A549 (cell line): ENCODE data around the gene HRK. TPM values are rescaled to one million over a fixed set of nuclear protein-coding genes. Genes with fewer than 3 reads are reported as not detected.

ENCODE experiments used
- ATAC-seq, 2 experiments: fragments of 200-7000 bp in 1 of 2; fragments of >200 bp in 1 of 2; cut with Nextera tagmentation in 1 of 2; cut with Tn5 transposase in 1 of 2; 3 replicates each; pipeline versions ENCODE4 v1.8.0 to v1.9.1; 2018 to 2020; ENCODE audit warnings: mild to moderate bottlenecking in 1 of 2, moderate library complexity in 1 of 2
- CTCF ChIA-PET: fragments of 300-600 bp; sonication (Branson Sonifier 250); formaldehyde crosslinking; extraction: SDS; loops from one replicate; lab custom pipeline; 2021; ENCODE audit warnings: antibody characterized with exemption, inconsistent platforms; lab: Yijun Ruan, JAX
- POLR2A ChIA-PET: fragments of 350-600 bp; formaldehyde crosslinking; extraction: SDS; loops from one replicate; lab custom pipeline; 2021; ENCODE audit warnings: antibody characterized with exemption, inconsistent platforms; lab: Yijun Ruan, JAX
- DNase-seq, 2 experiments: peaks; one replicate each; pipeline versions ENCODE4 v3.0.0 to v3.0.0-alpha.2; 2011 to 2016; ENCODE audit warnings: low read depth in 1 of 2, low spot score in 1 of 2
- FAIRE-seq: peaks from 2 replicates; lab custom pipeline; 2011; peaks lifted over from hg19 to GRCh38; lab: Jason Lieb, UNC
- H3K27ac ChIP-seq, 2 experiments: fragments of >200 bp; sonication (Bioruptor Twin); formaldehyde crosslinking; 3 replicates each; pipeline ENCODE4 v1.5.1; 2016 to 2017
- H3K4me1 ChIP-seq: fragments of >200 bp; sonication (Bioruptor Twin); formaldehyde crosslinking; 3 replicates; pipeline ENCODE4 v1.6.1; 2016
- H3K4me2 ChIP-seq: fragments of >200 bp; sonication (Bioruptor Twin); formaldehyde crosslinking; 3 replicates; pipeline ENCODE4 v1.6.1; 2016
- H3K4me3 ChIP-seq: fragments of >200 bp; sonication (Bioruptor Twin); formaldehyde crosslinking; 3 replicates; pipeline ENCODE4 v1.5.1; 2016
- H3K9me3 ChIP-seq: fragments of >200 bp; sonication (Bioruptor Twin); formaldehyde crosslinking; 3 replicates; pipeline ENCODE4 v1.6.1; 2016
- ATOH8 ChIP-seq: fragments of 250-450 bp; sonication (Bioruptor Pico); IDR thresholded peaks from 2 replicates; pipeline ENCODE4 v1.5.0; 2020; ENCODE audit warnings: low read depth, mild to moderate bottlenecking, moderate library complexity
- BHLHE40 ChIP-seq: IDR thresholded peaks from 2 replicates; pipeline ENCODE4 v1.6.1; 2012; ENCODE audit warnings: low read depth, low read length, inconsistent platforms
- EHMT2 ChIP-seq: fragments of 200-600 bp; sonication (generic); IDR thresholded peaks from 2 replicates; pipeline ENCODE4 v1.6.1; 2016; ENCODE audit warnings: antibody characterized with exemption, low read depth, mild to moderate bottlenecking, moderate library complexity
- FOSB ChIP-seq: fragments of 250-450 bp; sonication (Bioruptor Pico); IDR thresholded peaks from 2 replicates; pipeline ENCODE4 v1.5.0; 2020; ENCODE audit warnings: mild to moderate bottlenecking, moderate library complexity
- FOSL2 ChIP-seq, 2 experiments: fragments of 450-650 bp in 1 of 2; fragments of >200 bp in 1 of 2; sonication (Bioruptor Twin) in 1 of 2; formaldehyde crosslinking; IDR thresholded peaks; 2 replicates each; pipeline versions ENCODE4 v1.5.0 to v1.6.1; 2016 to 2020; ENCODE audit warnings: mild to moderate bottlenecking in 1 of 2, moderate library complexity in 1 of 2
- HDAC2 ChIP-seq: fragments of 200-600 bp; sonication (generic); IDR thresholded peaks from 2 replicates; pipeline ENCODE4 v1.6.1; 2016
- HES2 ChIP-seq: fragments of >200 bp; sonication (Bioruptor Twin); formaldehyde crosslinking; IDR thresholded peaks from 2 replicates; pipeline ENCODE4 v1.6.1; 2016
- HEYL ChIP-seq: fragments of 250-450 bp; sonication (Bioruptor Pico); IDR thresholded peaks from 2 replicates; pipeline ENCODE4 v1.8.0; 2021; ENCODE audit warnings: mild to moderate bottlenecking, moderate library complexity
- HOXA7 ChIP-seq: fragments of 250-450 bp; sonication (Bioruptor Pico); IDR thresholded peaks from 2 replicates; pipeline ENCODE4 v1.5.0; 2020; ENCODE audit warnings: mild to moderate bottlenecking, moderate library complexity
- HOXB5 ChIP-seq: fragments of 250-450 bp; sonication (Bioruptor Pico); IDR thresholded peaks from 2 replicates; pipeline ENCODE4 v1.5.0; 2020; ENCODE audit warnings: mild to moderate bottlenecking, moderate library complexity
- KDM1A ChIP-seq: fragments of 200-600 bp; sonication (generic); IDR thresholded peaks from 2 replicates; pipeline ENCODE4 v1.6.1; 2016; ENCODE audit warnings: low read depth, mild to moderate bottlenecking
- MAX ChIP-seq: IDR thresholded peaks from 2 replicates; pipeline ENCODE4 v1.6.1; 2012
- MYC ChIP-seq: IDR thresholded peaks from 2 replicates; pipeline ENCODE4 v1.6.1; 2012; ENCODE audit warnings: mild to moderate bottlenecking, inconsistent platforms, low read length, improper control_type of control experiment, borderline replicate concordance
- PBX3 ChIP-seq: IDR thresholded peaks from 2 replicates; pipeline ENCODE4 v1.6.1; 2012
- PHF8 ChIP-seq: fragments of 200-600 bp; sonication (generic); IDR thresholded peaks from 2 replicates; pipeline ENCODE4 v1.6.1; 2016; ENCODE audit warnings: low read depth, mild to moderate bottlenecking, antibody characterized with exemption, moderate library complexity, borderline replicate concordance
- POLR2AphosphoS2 ChIP-seq: conservative IDR thresholded peaks from 2 replicates; pipeline ENCODE4 v1.6.1; 2012; ENCODE audit warnings: low read length, improper control_type of control experiment, inconsistent platforms
- REST ChIP-seq: fragments of 200-600 bp; sonication (generic); IDR thresholded peaks from 2 replicates; pipeline ENCODE4 v1.6.1; 2016; ENCODE audit warnings: antibody characterized with exemption, mild to moderate bottlenecking, moderate library complexity
- RNF2 ChIP-seq: fragments of 200-600 bp; sonication (generic); IDR thresholded peaks from 2 replicates; pipeline ENCODE4 v1.6.1; 2016; ENCODE audit warnings: low read depth, mild to moderate bottlenecking, antibody characterized with exemption, moderate library complexity, borderline replicate concordance
- SMC3 ChIP-seq: fragments of >200 bp; sonication (Bioruptor Twin); formaldehyde crosslinking; IDR thresholded peaks from 3 replicates; pipeline ENCODE4 v1.6.1; 2018; ENCODE audit warnings: inconsistent platforms
- TFCP2L1 ChIP-seq: fragments of 250-450 bp; sonication (Bioruptor Pico); IDR thresholded peaks from 2 replicates; pipeline ENCODE4 v1.5.0; 2021; ENCODE audit warnings: mild to moderate bottlenecking
- TP53 ChIP-seq: fragments of 250-450 bp; sonication (Bioruptor Pico); IDR thresholded peaks from 2 replicates; pipeline ENCODE4 v1.5.0; 2021; ENCODE audit warnings: mild to moderate bottlenecking, moderate library complexity
- USF2 ChIP-seq: fragments of 450-650 bp; IDR thresholded peaks from 2 replicates; pipeline ENCODE4 v1.6.1; 2014; ENCODE audit warnings: antibody characterized with exemption
- ZNF302 ChIP-seq: fragments of 250-450 bp; sonication (Bioruptor Pico); IDR thresholded peaks from 2 replicates; pipeline ENCODE4 v1.9.0; 2021; ENCODE audit warnings: inconsistent platforms, mild to moderate bottlenecking, moderate library complexity
- WGBS: methylation state at CpG from one replicate; pipeline ENCODE4 v1.1.6; 2017; ENCODE audit errors: missing lambda C conversion rate; 5-methylcytosine and 5-hydroxymethylcytosine counted together
- polyA minus RNA-seq: library from RNA; depleted of rRNA, polyadenylated mRNA; stranded (reverse); fragments of >200 nt; gene quantifications from 2 replicates; pipeline ENCODE4 v1.2.3, GENCODE V29; 2011; rRNA and poly(A)+ RNA removed
- polyA plus RNA-seq, 4 experiments: library from polyadenylated mRNA; depleted of rRNA in 3 of 4; stranded (reverse); fragments of >200 nt; fragmentation: RNase III in 1 of 4; extraction: RNeasy Plus Mini Kit Qiagen cat#74134 plus additional on column Dnase treatment in 1 of 4; gene quantifications; 2 replicates in 3 of 4; 3 replicates in 1 of 4; pipeline ENCODE4 v1.2.3, GENCODE V29; 2011 to 2017

HRK gene
- 0.34 and 0.40 TPM in 2 replicates for polyA plus RNA-seq (2011; rRNA removed)
- polyA plus RNA-seq (2012; cell fraction: cytosol; rRNA removed), result 0.09 and 0.12 TPM in 2 replicates
- 0.08 and 0.17 TPM in 2 replicates for polyA plus RNA-seq (2012; cell fraction: nucleus; rRNA removed)
- polyA plus RNA-seq (2017; fragmentation: RNase III; extraction: RNeasy Plus Mini Kit Qiagen cat#74134 plus additional on column Dnase treatment), result 0.13 to 0.14 TPM (median 0.13 TPM) in 3 replicates
- polyA minus RNA-seq, result 0.17 and 0.39 TPM in 2 replicates

GRCh38 chr12:116881325-116881876 lies at the start of gene HRK:
Gene HRK, minus strand, starts transcription at chr12:116881441. Its CDS starts 134 bp downstream, at chr12:116881307.
- POLR2A ChIA-PET, result interaction anchor here (0.6 to 1.5 kb wide), 3 partner anchors 20 to 148 kb away, joined by 3 to 4 read pairs (median 3); no protein-coding TSS in a partner anchor
- 2% methylated on average over 24 of the region's 49 CpGs for WGBS
- peak within 1 kb of the TSS; percentile 89 for H3K4me2 ChIP-seq
- peak within 1 kb of the TSS; percentile 47 for H3K4me3 ChIP-seq
- FAIRE-seq, result no peak
- no peak for TF ChIP-seq ATOH8 (CRISPR knock-in tag)
- no peak for TF ChIP-seq USF2
- no peak for TF ChIP-seq MAX
- no peak for TF ChIP-seq HDAC2
- no peak for TF ChIP-seq HOXB5 (CRISPR knock-in tag)
- no peak for TF ChIP-seq EHMT2
- no peak for TF ChIP-seq HES2
- no peak for TF ChIP-seq KDM1A
- TF ChIP-seq PHF8, result no peak
- TF ChIP-seq ZNF302 (CRISPR knock-in tag), result no peak
- TF ChIP-seq POLR2AphosphoS2, result no peak
- no peak for TF ChIP-seq HEYL (CRISPR knock-in tag)
- no peak for TF ChIP-seq FOSL2 (IDR thresholded peaks at IDR 0.05)
- TF ChIP-seq FOSL2 (CRISPR knock-in tag; IDR thresholded peaks at IDR 0.05), result no peak
- TF ChIP-seq TP53 (CRISPR knock-in tag), result no peak
- TF ChIP-seq SMC3, result no peak
- TF ChIP-seq TFCP2L1 (CRISPR knock-in tag), result no peak
- peaks cover 24% of the 10 kb centered on the region for H3K4me1 ChIP-seq
- CTCF ChIA-PET, result interaction anchor here (1.0 to 3.7 kb wide), 14 partner anchors 10 to 178 kb away, joined by 3 to 22 read pairs (median 4); no protein-coding TSS in a partner anchor
- ATAC-seq, result peak; percentile 19 to 54; a peak in 5 of 6 replicates
- H3K27ac ChIP-seq, result peak within 1 kb of the TSS; percentile 68 to 87; a peak in 5 of 6 replicates
- no peaks in the 10 kb centered on the region for H3K9me3 ChIP-seq
- DNase-seq, result no peak

- FAIRE-seq (peak; percentile 18), ATAC-seq (no peak), DNase-seq (no peak)
- Histone ChIP-seq H3K4me2 (no peak overlapping the region), H3K4me1 (peaks cover 5% of the 10 kb centered on the region), H3K9me3 (no peaks in the 10 kb centered on the region), H3K27ac (no peak overlapping the region), H3K4me3 (no peak overlapping the region)
- ChIA-PET CTCF (interaction anchor here (1.0 to 1.6 kb wide), 2 partner anchors 13 to 38 kb away, joined by 3 read pairs; no protein-coding TSS in a partner anchor), POLR2A (interaction anchor here (0.6 kb wide), 1 partner anchor 84 kb away, joined by 3 read pairs; no protein-coding TSS in a partner anchor)
- TF ChIP-seq RNF2 (no peak), BHLHE40 (no peak), REST (no peak), HOXA7 (CRISPR knock-in tag) (no peak), FOSB (CRISPR knock-in tag) (no peak), PBX3 (no peak), TFCP2L1 (CRISPR knock-in tag) (no peak), MYC (no peak), USF2 (no peak)
Measured at GRCh38 chr12:116929885-116930284, 48.6 kb upstream of the HRK start.
